Loucy (cell line): ENCODE measurements around the gene HOMEZ.

Experiments used
- CTCF ChIP-seq: fragments of 200-600 bp; sonication (generic); conservative IDR thresholded peaks from 2 replicates; pipeline ENCODE4 v1.5.1; 2014; ENCODE audit warnings: mild to moderate bottlenecking, antibody characterized with exemption, low read length
- EZH2phosphoT487 ChIP-seq: fragments of 200-600 bp; IDR thresholded peaks from 2 replicates; pipeline ENCODE4 v1.6.1; 2018; ENCODE audit warnings: antibody characterized with exemption, mild to moderate bottlenecking, moderate library complexity, borderline replicate concordance

GRCh38 chr14:23307687-23308644, 22.0 kb upstream of the HOMEZ start:
- TF ChIP-seq CTCF (no peak), EZH2phosphoT487 (no peak)
